Cardiac fibroblast (primary cell): ENCODE data around the gene SPTBN2.

Source experiments
- DNase-seq, 2 donors: peaks; one replicate each; pipeline versions ENCODE4 v3.0.0 to v3.0.0-alpha.2; 2010; ENCODE audit warnings: low read depth in 2 of 2
- H3K4me3 ChIP-seq, 2 donors: replicated peaks in 1 of 2; 1 replicate in 1 of 2; 2 replicates in 1 of 2; pipeline ENCODE4 v1.5.1; 2011; ENCODE audit warnings: low read depth in 2 of 2, low read length in 2 of 2, mild to moderate bottlenecking in 2 of 2, moderate library complexity in 1 of 2
- TF ChIP-seq, protein P1 (sequence below): IDR thresholded peaks from one replicate; pipeline ENCODE4 v1.5.1; 2011; ENCODE audit warnings: low read depth, mild to moderate bottlenecking, low read length, inconsistent platforms

Gene SPTBN2

DNA sequence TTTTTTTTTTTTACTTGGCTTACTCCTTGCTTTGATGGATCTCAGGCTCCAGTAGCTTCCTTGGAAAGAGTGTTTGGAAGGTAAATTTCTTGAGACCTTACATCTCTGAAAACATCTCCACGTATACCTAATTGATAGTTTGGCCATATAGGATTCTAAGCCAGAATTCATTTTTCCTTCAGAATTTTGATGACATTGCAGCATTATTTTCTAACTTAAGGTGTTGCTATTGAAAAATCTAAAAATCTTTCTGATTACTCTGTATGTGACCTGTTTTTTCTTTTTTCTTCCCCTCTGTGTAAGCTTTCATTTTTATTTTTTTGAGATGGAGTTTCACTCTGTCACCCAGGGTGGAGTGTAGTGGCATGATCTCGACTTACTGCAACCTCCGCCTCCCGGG is 23.1 kb upstream of the SPTBN2 start:
- TF ChIP-seq, protein P1, sequence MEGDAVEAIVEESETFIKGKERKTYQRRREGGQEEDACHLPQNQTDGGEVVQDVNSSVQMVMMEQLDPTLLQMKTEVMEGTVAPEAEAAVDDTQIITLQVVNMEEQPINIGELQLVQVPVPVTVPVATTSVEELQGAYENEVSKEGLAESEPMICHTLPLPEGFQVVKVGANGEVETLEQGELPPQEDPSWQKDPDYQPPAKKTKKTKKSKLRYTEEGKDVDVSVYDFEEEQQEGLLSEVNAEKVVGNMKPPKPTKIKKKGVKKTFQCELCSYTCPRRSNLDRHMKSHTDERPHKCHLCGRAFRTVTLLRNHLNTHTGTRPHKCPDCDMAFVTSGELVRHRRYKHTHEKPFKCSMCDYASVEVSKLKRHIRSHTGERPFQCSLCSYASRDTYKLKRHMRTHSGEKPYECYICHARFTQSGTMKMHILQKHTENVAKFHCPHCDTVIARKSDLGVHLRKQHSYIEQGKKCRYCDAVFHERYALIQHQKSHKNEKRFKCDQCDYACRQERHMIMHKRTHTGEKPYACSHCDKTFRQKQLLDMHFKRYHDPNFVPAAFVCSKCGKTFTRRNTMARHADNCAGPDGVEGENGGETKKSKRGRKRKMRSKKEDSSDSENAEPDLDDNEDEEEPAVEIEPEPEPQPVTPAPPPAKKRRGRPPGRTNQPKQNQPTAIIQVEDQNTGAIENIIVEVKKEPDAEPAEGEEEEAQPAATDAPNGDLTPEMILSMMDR = no peak
- no peak for DNase-seq

DNA sequence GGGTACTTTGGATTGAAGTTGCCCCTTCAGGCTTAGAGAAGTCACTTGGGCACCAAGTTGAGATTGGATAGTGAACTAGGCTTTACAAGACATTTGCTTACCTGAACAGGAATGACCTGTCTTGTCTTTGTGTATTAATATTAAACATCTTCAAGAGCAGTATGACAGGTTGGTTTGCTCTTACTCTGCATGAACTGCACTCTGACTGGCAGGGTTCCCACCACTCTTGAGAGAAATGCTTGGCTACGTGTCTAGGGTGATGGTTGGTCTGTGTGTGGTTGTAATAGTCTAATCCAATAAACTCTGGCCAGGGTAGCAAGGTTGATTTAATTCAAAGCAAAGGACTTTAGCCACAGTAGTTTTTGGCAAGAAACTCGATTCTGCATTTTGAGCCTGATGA is 20.1 kb upstream of the SPTBN2 start:
- H3K4me3 ChIP-seq = no peak overlapping the region
- TF ChIP-seq, protein P1 = no peak
- no peak for DNase-seq

More for the DNA sequence above, 23.1 kb upstream of the SPTBN2 start:
- H3K4me3 ChIP-seq = no peak overlapping the region

DNA sequence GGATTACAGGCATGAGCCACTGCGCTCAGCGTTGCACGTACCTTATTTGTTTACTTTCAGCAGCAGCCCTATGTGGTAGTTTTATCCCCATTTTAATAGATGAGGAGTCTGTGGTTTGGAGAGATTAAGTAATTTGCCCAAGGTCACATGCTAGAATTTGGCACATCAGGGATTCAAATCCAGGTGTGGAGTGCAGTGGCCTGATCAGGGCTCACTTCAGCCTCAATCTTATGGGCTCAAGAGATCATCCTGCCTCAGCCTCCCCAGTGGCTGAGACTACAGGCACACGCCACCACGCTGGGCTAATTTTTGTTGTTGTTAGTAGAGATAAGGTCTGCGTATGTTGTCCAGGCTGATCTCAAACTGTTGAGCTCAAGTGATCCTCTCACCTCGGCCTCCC is 18.5 kb upstream of the SPTBN2 start:
- TF ChIP-seq, protein P1 = no peak
- DNase-seq = no peak
- no peak overlapping the region for H3K4me3 ChIP-seq

DNA sequence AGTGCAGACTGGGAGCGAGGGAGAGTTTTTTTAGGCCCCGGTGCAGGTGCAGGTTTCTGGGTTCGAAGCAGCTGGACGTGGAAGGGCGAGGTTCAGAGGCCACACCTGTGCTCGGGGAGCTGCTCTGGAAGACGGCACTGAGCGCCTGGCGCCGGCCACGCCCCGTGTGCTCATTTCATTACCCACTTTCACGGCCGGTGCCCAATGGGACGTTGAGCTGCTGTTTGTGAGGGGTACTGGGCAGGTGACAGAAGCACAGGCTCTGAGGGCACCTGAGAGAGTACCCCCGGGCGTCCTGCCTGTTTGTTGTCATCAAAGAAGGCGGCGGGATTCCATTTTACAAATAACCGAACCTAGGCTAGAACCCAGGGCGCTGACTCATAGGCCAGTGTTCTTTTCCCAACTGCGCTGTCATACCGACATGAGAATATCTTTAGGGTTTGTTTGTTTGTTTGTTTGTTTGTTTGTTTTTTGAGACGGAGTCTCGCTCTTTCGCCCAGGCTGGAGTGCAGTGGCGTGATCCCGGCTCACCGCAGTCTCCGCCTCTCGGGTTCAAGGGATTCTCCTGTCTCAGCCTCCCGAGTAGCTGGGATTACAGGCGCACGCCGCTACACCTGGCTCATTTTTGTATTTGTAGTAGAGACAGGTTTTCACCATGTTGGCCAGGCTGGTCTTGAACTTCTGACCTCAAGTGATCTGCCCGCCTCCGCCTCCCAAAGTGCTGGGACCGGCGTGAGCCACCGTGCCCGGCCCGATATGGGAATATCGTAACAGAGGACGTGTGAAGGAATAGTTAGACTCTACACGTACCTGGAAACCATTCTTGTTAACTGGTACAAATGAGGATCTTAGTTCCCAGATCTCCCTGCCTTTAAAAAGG is 16.6 kb upstream of the SPTBN2 start:
- TF ChIP-seq, protein P1 = no peak
- no peak for DNase-seq
- H3K4me3 ChIP-seq = peak overlapping the region; percentile 90 to 98

DNA sequence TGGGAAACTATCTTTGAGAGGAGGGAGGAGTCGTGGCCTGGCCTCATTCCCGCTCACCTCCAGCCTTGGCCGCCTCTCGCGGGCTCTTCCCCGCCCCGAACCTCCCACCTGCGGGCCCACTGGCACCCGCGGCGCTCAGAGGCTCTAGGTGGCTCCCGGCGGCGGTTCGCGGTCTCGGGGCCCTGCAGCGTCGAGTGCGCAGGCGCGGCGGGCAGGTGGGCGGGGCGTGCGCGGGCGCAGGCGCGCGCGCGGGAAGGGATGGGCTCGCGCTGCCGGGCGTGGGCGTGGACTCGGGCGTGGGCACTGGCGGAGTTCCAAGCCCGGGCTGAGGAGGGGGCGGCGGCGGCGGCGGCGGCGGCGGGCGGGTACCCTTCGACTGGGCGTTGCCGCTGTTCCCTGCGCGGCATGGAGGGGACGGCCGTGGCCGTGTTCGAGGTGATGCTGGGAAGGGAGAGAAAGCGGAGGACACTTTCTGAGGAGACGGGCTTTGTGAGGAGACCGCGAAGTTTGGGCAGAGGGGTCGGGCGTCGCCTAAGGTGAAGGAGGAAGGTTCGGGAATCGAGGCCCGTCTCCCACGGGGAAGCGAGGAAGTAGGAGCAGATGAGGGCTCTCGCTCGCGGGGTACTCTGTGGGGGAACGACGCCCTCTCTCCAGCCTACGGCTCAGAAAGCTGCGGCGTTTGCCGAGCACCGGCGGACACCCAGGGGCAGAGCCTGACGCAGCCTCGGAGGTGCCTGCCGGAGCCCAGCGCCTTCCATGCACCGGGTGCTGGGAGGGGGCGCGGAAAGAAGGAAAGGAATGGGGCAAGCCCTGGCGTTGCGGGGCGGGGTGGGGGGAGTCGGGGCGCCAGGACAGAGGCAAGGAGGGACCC is 15.7 kb upstream of the SPTBN2 start:
- peak overlapping the region; percentile 90 to 98 for H3K4me3 ChIP-seq
- peak; percentile 59 to 65 for DNase-seq
- TF ChIP-seq, protein P1 = no peak

DNA sequence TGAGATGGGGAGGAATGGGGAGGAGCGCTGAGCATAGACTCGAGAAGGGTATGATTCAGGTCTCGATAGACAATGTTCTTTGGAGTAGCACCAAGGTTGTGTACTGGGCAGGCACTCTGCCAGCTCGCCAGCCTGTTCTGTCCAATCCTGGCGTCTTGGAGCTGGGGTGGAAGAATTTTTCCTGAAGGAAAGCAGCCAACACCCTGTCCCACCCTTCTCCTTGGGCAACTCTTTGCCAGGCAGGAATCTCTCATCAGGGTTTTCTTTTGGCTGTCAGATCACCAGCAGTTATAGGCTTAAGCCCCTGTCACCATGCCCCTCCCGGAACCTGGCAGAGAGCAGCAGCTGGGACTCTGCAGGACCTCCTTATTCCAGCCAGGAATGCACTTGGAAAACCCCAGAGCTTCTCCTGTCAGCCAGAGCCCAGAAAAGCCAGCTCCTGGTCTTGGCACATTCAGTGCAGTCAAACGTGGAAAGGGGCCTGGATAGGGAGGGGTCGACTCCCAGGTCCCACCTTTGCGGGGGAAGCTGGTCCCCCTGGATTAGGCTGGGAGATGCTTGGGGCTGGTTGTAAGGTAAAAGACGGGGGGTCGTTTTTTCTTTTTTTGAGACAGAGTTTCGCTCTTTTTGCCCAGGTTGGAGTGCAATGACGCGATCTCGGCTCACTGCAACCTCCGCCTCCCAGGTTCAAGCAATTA is 14.4 kb upstream of the SPTBN2 start:
- TF ChIP-seq, protein P1 = no peak
- H3K4me3 ChIP-seq = no peak overlapping the region

More for the DNA sequence above, 14.4 kb upstream of the SPTBN2 start:
- no peak for DNase-seq
